ENCODE measurements around the gene ACOX1. TPM values are rescaled to one million over a fixed set of nuclear protein-coding genes. Genes with fewer than 3 reads are reported as not detected.

ACOX1 gene
- total RNA-seq, 1 donor from 2014 or later: 35.1 TPM

DNA sequence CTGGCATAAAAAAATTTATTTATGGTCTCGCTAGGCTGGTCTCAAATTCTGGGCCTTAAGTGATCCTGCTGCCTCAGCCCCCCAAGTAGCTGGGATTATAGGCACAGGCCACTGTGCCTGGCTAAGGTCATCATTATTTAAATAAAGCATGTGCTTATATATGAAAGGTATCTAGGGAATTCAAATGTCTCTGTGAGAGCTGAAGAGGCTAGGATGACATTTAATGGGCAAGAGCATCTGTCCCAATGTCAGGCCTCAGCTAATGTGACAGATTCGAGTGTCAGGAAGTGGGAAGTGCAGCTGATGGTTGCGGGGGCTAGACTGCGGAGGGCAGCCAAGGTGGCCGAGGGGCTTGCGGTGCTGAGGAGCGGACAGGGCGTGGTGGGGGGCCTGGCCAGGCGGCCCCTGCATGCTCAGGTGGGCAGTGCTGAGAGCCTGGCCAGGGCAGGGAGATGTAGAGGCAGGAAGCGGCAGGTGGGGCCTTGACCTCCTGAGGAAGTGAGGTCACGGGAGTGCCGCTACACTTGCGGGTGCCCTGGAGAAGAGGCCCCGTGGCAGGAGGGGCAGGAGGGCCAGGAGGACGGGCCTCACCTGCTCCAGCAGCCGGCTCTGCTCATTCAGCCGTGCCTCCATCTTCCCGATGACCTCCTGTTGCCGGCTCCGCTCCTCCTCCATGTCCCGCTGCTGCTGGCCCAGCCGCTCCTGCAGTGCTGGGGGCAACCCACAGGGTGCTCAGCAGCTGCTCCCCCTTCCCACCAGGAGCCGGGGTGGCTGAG lies 61.6 kb downstream of the ACOX1 start:
- DNase-seq (ENCODE audit: low read depth): no peak
- H3K4me3 ChIP-seq (ENCODE audit: low read depth, low read length): no peak overlapping the region
- TF ChIP-seq, protein P1, sequence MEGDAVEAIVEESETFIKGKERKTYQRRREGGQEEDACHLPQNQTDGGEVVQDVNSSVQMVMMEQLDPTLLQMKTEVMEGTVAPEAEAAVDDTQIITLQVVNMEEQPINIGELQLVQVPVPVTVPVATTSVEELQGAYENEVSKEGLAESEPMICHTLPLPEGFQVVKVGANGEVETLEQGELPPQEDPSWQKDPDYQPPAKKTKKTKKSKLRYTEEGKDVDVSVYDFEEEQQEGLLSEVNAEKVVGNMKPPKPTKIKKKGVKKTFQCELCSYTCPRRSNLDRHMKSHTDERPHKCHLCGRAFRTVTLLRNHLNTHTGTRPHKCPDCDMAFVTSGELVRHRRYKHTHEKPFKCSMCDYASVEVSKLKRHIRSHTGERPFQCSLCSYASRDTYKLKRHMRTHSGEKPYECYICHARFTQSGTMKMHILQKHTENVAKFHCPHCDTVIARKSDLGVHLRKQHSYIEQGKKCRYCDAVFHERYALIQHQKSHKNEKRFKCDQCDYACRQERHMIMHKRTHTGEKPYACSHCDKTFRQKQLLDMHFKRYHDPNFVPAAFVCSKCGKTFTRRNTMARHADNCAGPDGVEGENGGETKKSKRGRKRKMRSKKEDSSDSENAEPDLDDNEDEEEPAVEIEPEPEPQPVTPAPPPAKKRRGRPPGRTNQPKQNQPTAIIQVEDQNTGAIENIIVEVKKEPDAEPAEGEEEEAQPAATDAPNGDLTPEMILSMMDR (conservative IDR thresholded peaks at IDR 0.05; ENCODE audit: low read depth, low read length): no peak

DNA sequence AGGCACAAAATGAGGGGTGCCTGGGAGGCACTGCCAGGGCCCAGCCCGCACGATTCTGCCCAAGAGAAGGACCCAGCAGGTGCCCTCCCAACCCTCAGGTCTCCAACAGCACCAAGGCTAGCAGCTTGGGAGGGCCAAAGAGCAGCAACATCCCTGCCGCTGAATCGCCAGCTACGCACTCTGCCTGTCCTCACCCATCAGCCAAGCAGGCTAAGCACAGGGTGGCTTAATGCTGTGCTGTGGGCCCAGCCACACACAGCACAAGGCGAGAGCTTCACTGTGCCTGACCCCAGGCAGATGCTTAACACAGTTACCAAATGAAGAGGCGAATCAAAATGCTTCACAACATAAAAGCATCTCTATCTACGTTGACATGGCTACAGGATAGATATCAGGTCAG lies 63.7 kb downstream of the ACOX1 start:
- no peak for DNase-seq (ENCODE audit: low read depth)
- TF ChIP-seq, protein P1 (conservative IDR thresholded peaks at IDR 0.05; ENCODE audit: low read depth, low read length): no peak

DNA sequence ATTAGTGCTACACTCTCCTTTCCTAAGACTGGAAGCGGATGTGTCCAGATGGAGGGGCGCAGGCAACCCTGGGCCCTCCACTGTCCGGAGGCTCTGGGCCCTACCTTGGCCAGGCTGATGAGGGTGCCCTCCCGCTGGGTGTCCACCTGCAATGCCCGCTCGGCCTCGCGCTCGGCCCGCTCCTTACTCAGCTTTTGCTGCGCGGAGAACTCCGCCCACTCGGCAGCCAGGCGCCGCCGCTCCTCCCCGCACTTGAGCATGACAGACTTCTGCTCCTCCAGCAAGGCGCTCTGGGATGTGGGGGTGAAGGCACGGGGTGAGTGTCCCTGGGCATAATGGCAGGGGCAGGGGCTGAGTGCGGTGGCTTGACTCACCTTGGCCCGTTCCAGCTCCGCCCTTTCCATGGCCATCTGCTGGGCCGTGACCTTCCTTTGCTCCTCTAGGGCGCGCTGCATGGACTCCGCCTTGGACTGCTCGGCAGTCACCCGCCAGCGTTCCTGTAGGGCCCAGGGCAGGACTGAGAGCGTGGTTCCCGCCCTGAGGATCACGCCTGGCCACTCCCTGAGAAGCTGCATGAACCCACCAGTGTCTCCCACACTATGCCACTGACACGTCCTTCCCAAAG lies 64.2 kb downstream of the ACOX1 start:
- no peak overlapping the region for H3K4me3 ChIP-seq (ENCODE audit: low read depth, low read length)
- no peak for DNase-seq (ENCODE audit: low read depth)
- TF ChIP-seq, protein P1 (conservative IDR thresholded peaks at IDR 0.05; ENCODE audit: low read depth, low read length): no peak

More for the DNA sequence above, 63.7 kb downstream of the ACOX1 start:
- H3K4me3 ChIP-seq (ENCODE audit: low read depth, low read length): no peak overlapping the region

- TF ChIP-seq, protein P1 (conservative IDR thresholded peaks at IDR 0.05; ENCODE audit: low read depth, low read length): no peak
- H3K4me3 ChIP-seq (ENCODE audit: low read depth, low read length): no peak overlapping the region
- DNase-seq (ENCODE audit: low read depth): no peak
Observed at GRCh38 chr17:75913537-75914210, 65.3 kb downstream of the ACOX1 start.

DNA sequence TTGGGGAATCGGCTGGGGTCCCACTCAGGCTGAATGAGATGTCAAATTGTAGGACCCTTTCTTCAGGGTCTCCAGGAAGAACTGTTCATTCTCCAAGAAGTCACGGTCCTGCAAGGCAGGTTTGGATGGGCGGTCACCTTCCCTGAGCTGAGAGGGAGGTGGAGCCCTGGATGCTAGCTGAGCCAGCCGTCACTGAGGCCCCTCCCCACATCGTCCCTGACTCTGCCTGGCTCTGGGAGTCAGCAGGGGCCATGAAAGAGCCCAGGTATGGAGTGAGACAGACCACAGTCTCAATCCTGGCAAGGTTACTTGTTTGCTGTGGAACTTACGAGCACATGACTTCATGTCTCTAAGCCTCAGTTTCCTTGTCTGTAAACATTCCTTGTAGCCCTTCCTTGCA lies 68.3 kb downstream of the ACOX1 start:
- DNase-seq (ENCODE audit: low read depth): no peak

DNA sequence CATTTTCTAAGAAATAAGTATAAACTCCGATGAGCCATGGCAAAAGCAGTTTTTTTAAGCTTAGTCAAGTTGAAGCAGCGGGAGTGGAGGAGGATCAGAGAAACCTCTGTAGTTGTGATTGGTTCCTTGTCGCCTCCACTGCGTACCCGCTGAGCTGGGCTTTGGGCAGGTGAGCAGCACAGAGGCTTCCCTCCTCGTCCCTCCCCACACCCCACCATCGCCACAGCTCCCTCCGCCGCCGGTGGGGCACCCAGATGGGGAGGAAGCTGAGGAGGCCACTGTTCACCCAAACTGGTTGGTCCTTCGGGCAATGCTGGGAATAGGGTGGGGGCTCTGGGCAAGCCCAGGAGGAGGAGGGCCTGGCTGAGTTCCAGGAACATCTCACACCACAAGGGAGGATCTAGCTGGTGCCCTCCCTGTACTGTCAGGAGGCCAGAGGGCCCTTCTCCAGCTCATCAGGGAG lies 69.1 kb downstream of the ACOX1 start:
- TF ChIP-seq, protein P1 (conservative IDR thresholded peaks at IDR 0.05; ENCODE audit: low read depth, low read length): no peak
- H3K4me3 ChIP-seq (ENCODE audit: low read depth, low read length): no peak overlapping the region
- no peak for DNase-seq (ENCODE audit: low read depth)

More for the DNA sequence above, 68.3 kb downstream of the ACOX1 start:
- no peak overlapping the region for H3K4me3 ChIP-seq (ENCODE audit: low read depth, low read length)
- TF ChIP-seq, protein P1 (conservative IDR thresholded peaks at IDR 0.05; ENCODE audit: low read depth, low read length): no peak
